ENCODE measurements around the gene MYH6. TPM values are rescaled to one million over a fixed set of nuclear protein-coding genes. Genes with fewer than 3 reads are reported as not detected.

The MYH6 gene
- total and polyA plus RNA-seq, 2 donors (not counting 3 experiments of a cell fraction or from before 2014, with no cell fraction given), result not detected

- intact Hi-C loops (cut with micrococcal nuclease) (no loop called here), dilution Hi-C loops (cut with MboI; ENCODE audit: extremely low pct_ligation_motif_present, low sequenced_read_pairs) (no loop called here)
- Histone ChIP-seq H3K9me1 (replicated peaks; ENCODE audit: control insufficient read depth, extremely low read depth, insufficient read depth, low read length) (no peaks in the 10 kb centered on the region), H3K36me3 (ENCODE audit: control insufficient read depth in 2 of 2, extremely low read depth in 1 of 2, insufficient read depth in 2 of 2, low read length in 2 of 2) (no peaks in the 10 kb centered on the region), H3K9ac (replicated peaks; ENCODE audit: extremely low read depth, insufficient read depth, low read length) (no peak overlapping the region), H3K4me2 (ENCODE audit: insufficient read depth, low read length) (no peak overlapping the region), H3K4me3 (replicated peaks in 1 of 3; ENCODE audit: insufficient read depth in 1 of 3, low read depth in 1 of 3, low read length in 3 of 3) (no peak overlapping the region), H3K27me3 (ENCODE audit: control insufficient read depth in 2 of 2, insufficient read depth in 2 of 2, low read length in 2 of 2) (peaks cover 8 to 16% of the 10 kb centered on the region in 2 experiments), H2AFZ (ENCODE audit: low read depth, low read length) (no peak overlapping the region), H4K20me1 (replicated peaks; ENCODE audit: control insufficient read depth, extremely low read depth, insufficient read depth, low read length) (no peaks in the 10 kb centered on the region), H3K9me3 (replicated peaks; ENCODE audit: control insufficient read depth, insufficient read depth, low read length) (no peaks in the 10 kb centered on the region), H3K27ac (ENCODE audit: insufficient read depth, low read depth, low read length) (no peak overlapping the region), H3K4me1 (ENCODE audit: control insufficient read depth, extremely low read depth, insufficient read depth, low read length) (no peaks in the 10 kb centered on the region), H3K79me2 (ENCODE audit: control insufficient read depth, insufficient read depth, low read length) (no peaks in the 10 kb centered on the region)
- ChIA-PET POLR2A (no interaction called here), CTCF (interaction anchor here (1.3 kb wide), 1 partner anchor 12 kb away, joined by 4 read pairs; no protein-coding TSS in a partner anchor)
- DNase-seq (ENCODE audit: low read depth, low spot score), result no peak
- TF ChIP-seq JUN (IDR thresholded peaks at IDR 0.05; ENCODE audit: borderline replicate concordance, insufficient read depth, insufficient read length, low read depth) (no peak), POLR2AphosphoS5 (IDR thresholded peaks at IDR 0.05; ENCODE audit: insufficient read depth, low read depth, low read length) (no peak), FOS (IDR thresholded peaks at IDR 0.05; ENCODE audit: borderline replicate concordance, insufficient read depth, low read length) (no peak), CTCF (IDR thresholded peaks at IDR 0.05; ENCODE audit: extremely low read depth in 1 of 2, insufficient read depth in 1 of 2, low read depth in 1 of 2, low read length in 2 of 2) (no peak), MYC (IDR thresholded peaks at IDR 0.05; ENCODE audit: low read depth, low read length) (no peak), GATA2 (IDR thresholded peaks at IDR 0.05; ENCODE audit: insufficient read depth, insufficient read length, low read depth, low read length) (no peak), MAX (IDR thresholded peaks at IDR 0.05; ENCODE audit: insufficient read depth, insufficient read length) (no peak), EZH2 (IDR thresholded peaks at IDR 0.05; ENCODE audit: borderline replicate concordance, low read depth, low read length, severe bottlenecking) (no peak)
- no TSS peak for BruUV-seq (replicated peaks)
- no peak for FAIRE-seq
Observed at GRCh38 chr14:23358553-23359166, 49.4 kb downstream of the MYH6 start.

All from endothelial cell of umbilical vein (primary cell).